Thoracic aorta (tissue), 2 donors: ENCODE data around the gene TTC14. TPM values are rescaled to one million over a fixed set of nuclear protein-coding genes. Genes with fewer than 3 reads are reported as not detected.
"Not testable (repeated sequence)": the region's sequence is repeated elsewhere in the genome, so short reads cannot be mapped to it uniquely, and the experiment has no call there.

ENCODE experiments used
- ATAC-seq: fragments of 150-250 bp; one replicate; pipeline ENCODE4 v1.8.0; 2017; ENCODE audit warnings: low read depth; ENCODE audit not compliant: insufficient number of reproducible peaks, low FRiP score
- DNase-seq: peaks from one replicate; pipeline ENCODE4 v3.0.0-alpha.2; 2020; ENCODE audit warnings: low spot score
- H3K27ac ChIP-seq, 2 donors: fragments of 200-600 bp; sonication (generic); 1 replicate in 1 of 2; 2 replicates in 1 of 2; pipeline ENCODE4 v1.5.1; 2016; ENCODE audit warnings: mild to moderate bottlenecking in 2 of 2, moderate library complexity in 2 of 2
- H3K27me3 ChIP-seq: fragments of 200-600 bp; sonication (generic); replicated peaks from 2 replicates; pipeline ENCODE4 v1.6.0; 2016; ENCODE audit warnings: mild to moderate bottlenecking; ENCODE audit not compliant: insufficient read depth
- H3K36me3 ChIP-seq: fragments of 200-600 bp; sonication (generic); one replicate; pipeline ENCODE4 v1.5.1; 2016
- H3K4me1 ChIP-seq, 2 donors: fragments of 200-600 bp; sonication (generic); 1 replicate in 1 of 2; 2 replicates in 1 of 2; pipeline versions ENCODE4 v1.5.1 to v1.6.0; 2016; ENCODE audit warnings: low read depth in 2 of 2, mild to moderate bottlenecking in 1 of 2; ENCODE audit not compliant: control insufficient read depth in 1 of 2
- H3K4me3 ChIP-seq: fragments of 200-600 bp; sonication (generic); 2 replicates; pipeline ENCODE4 v1.5.1; 2016; ENCODE audit warnings: mild to moderate bottlenecking
- H3K9me3 ChIP-seq: fragments of 200-600 bp; sonication (generic); 2 replicates; pipeline ENCODE4 v1.5.1; 2016
- total RNA-seq, 2 donors: library from RNA; depleted of rRNA; stranded (reverse); fragments of >200 nt; gene quantifications; one replicate each; pipeline versions ENCODE4 v1.1.0 to v1.2.3, GENCODE V29; 2016
- TF ChIP-seq, protein P1 (sequence below): fragments of 200-600 bp; sonication (generic); IDR thresholded peaks from one replicate; pipeline ENCODE4 v1.5.1; 2019; ENCODE audit warnings: antibody characterized with exemption

Gene TTC14
- total RNA-seq, 2 donors from 2014 or later = 43.1 to 79.7 TPM

DNA sequence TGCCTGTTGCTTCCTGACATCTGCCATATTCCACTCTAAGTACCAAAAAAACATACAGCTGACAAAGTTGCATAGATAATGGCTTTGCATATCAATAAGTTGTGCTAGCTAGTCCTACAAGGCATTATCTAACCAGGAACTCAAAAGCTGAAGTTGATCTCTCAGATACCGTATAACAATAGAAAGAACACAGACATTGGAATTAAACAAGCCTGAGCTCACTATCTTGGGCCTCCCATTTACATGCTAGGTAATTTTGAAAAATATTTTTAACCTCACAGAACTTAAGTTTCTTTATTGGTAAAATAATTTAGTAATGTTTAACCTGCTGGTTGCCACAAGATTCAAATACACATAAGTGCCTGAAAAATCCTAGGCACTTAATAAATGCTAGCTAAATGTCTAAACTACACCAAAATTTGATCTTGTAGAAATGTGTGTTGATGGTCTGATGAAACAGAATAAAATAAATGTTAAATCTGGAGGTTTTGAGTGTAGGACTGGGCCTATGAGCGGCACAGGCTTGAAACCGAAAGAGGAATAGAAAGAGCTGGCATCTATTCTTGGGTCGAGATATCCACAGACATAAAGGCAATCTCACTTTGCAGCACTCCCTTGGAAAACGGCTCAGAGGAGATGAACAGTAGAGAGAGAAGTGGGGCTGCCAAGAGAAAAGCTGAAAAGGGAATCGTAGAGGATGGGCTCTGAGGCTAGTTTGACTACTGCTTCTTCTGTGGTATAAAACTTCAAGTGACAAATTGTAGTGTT, 29.9 kb upstream of the TTC14 start:
- TF ChIP-seq, protein P1, sequence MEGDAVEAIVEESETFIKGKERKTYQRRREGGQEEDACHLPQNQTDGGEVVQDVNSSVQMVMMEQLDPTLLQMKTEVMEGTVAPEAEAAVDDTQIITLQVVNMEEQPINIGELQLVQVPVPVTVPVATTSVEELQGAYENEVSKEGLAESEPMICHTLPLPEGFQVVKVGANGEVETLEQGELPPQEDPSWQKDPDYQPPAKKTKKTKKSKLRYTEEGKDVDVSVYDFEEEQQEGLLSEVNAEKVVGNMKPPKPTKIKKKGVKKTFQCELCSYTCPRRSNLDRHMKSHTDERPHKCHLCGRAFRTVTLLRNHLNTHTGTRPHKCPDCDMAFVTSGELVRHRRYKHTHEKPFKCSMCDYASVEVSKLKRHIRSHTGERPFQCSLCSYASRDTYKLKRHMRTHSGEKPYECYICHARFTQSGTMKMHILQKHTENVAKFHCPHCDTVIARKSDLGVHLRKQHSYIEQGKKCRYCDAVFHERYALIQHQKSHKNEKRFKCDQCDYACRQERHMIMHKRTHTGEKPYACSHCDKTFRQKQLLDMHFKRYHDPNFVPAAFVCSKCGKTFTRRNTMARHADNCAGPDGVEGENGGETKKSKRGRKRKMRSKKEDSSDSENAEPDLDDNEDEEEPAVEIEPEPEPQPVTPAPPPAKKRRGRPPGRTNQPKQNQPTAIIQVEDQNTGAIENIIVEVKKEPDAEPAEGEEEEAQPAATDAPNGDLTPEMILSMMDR = no peak
- Histone ChIP-seq H3K27ac (no peak overlapping the region), H3K4me3 (no peak overlapping the region), H3K9me3 (no peaks in the 10 kb centered on the region), H3K27me3 (no peaks in the 10 kb centered on the region), H3K36me3 (no peaks in the 10 kb centered on the region), H3K4me1 (no peaks in the 10 kb centered on the region)
- no peak for ATAC-seq
- DNase-seq = no peak

GRCh38 chr3:180575571-180575970, 26.4 kb upstream of the TTC14 start:
- no peaks in the 10 kb centered on the region for H3K9me3 ChIP-seq
- DNase-seq = no peak
- H3K27me3 ChIP-seq = no peaks in the 10 kb centered on the region
- ATAC-seq = no peak
- H3K36me3 ChIP-seq = no peaks in the 10 kb centered on the region
- no peak overlapping the region for H3K4me3 ChIP-seq
- H3K4me1 ChIP-seq = no peaks in the 10 kb centered on the region
- TF ChIP-seq, protein P1 = no peak
- no peak overlapping the region for H3K27ac ChIP-seq

GRCh38 chr3:180580934-180581333, 21.0 kb upstream of the TTC14 start:
- no peak for ATAC-seq
- DNase-seq = no peak
- no peak overlapping the region for H3K4me3 ChIP-seq
- TF ChIP-seq, protein P1 = no peak
- no peaks in the 10 kb centered on the region for H3K9me3 ChIP-seq
- no peaks in the 10 kb centered on the region for H3K27me3 ChIP-seq
- H3K4me1 ChIP-seq = no peaks in the 10 kb centered on the region
- H3K36me3 ChIP-seq = no peaks in the 10 kb centered on the region
- H3K27ac ChIP-seq = no peak overlapping the region

- DNase-seq (no peak), ATAC-seq (no peak)
- TF ChIP-seq, protein P1 = no peak
- no peaks in the 10 kb centered on the region for H3K36me3 ChIP-seq
- H3K27me3 ChIP-seq = no peaks in the 10 kb centered on the region
- H3K4me3 ChIP-seq = no peak overlapping the region
- no peaks in the 10 kb centered on the region for H3K4me1 ChIP-seq
- no peak overlapping the region for H3K27ac ChIP-seq
- no peaks in the 10 kb centered on the region for H3K9me3 ChIP-seq
Measured at GRCh38 chr3:180590396-180590795, 11.6 kb upstream of the TTC14 start.

- H3K4me1 ChIP-seq, H3K36me3 ChIP-seq, H3K27me3 ChIP-seq, DNase-seq, H3K27ac ChIP-seq, H3K4me3 ChIP-seq, ATAC-seq, H3K9me3 ChIP-seq: not testable (repeated sequence)
Measured at GRCh38 chr3:180593631-180594030, 8.3 kb upstream of the TTC14 start.
